COLO668 (cell line): ENCODE data around the gene ZW10.
"Not testable (repeated sequence)": the region's sequence is repeated elsewhere in the genome, so short reads cannot be mapped to it uniquely, and the experiment has no call there.

Experiments
- DNase-seq: peaks from one replicate; lab custom pipeline; 2025; ENCODE audit not compliant: unreplicated experiment; lab: John Stamatoyannopoulos, UW

The ZW10 gene

DNA sequence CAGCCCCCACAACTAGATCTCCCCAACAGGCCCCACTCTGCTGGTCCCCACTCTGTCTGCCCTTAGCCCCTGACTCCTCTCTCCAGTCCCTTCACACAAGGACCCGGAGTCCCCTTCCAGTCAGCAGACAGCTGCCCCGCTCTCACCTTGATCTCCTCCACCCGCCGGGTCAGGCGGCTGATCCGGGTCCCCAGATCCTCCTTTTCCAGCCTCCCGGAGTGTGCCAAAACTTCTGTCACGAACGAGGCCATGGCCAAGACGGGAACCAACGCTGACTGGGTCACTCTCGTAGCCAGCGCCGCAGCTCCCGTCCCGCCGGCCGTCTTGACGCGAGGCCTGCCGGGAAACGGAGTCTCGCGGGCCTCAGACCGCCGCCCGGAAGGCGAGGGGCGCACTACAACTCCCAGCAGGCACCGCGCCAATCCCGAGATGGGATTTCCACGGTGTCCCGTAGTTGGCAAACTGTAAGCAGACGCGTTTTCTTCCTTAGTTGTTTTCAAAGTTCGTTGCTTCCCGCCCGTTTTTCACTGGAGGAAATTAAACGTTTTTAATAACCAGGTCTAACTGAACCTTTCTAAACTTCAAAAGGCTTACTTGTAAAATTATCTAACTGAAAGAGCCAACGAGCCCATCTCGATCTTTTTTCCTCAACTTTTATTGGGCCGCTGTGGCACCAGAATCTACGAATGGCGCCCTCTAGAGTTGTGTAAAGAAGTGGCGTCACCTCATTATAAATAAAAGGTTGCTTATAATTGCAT lies at the start of gene ZW10:
Gene ZW10, minus strand, starts transcription at position 277 of the 758 bp plus-strand sequence. Its CDS starts 26 bp downstream, at position 251.
- peak; percentile 95 for DNase-seq

GRCh38 chr11:113818426-113818825 lies 44.9 kb upstream of the ZW10 start:
- DNase-seq = no peak

GRCh38 chr11:113817626-113818025 lies 44.1 kb upstream of the ZW10 start:
- no peak for DNase-seq

- DNase-seq = no peak
These were observed 43.7 kb upstream of the ZW10 start for GRCh38 chr11:113817162-113817561.

- no peak for DNase-seq
These were observed 40.7 kb upstream of the ZW10 start for GRCh38 chr11:113814181-113814580.

GRCh38 chr11:113808931-113809330 lies 35.4 kb upstream of the ZW10 start:
- DNase-seq = no peak

DNA sequence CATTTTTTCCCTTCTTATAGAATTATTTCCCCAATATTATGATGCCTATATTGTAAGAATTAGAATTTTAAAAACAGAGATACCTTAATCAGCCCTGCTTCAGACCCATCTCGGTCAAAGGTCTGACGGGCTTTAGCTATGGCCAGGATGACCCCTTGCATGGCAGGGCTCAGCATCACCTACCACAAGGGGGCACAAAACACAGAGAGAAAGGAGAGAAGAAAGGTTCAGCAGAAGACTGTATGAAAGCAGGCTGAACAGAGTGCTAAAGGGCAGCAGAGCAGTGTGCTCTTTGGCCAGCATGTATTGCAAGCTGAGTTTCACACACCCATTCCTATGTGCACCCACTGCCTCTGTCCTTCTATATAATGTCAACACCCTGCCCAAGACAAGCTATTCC lies 32.9 kb upstream of the ZW10 start:
- peak; percentile 24 for DNase-seq

- no peak for DNase-seq
These were observed 32.1 kb upstream of the ZW10 start for GRCh38 chr11:113805640-113806039.

DNA sequence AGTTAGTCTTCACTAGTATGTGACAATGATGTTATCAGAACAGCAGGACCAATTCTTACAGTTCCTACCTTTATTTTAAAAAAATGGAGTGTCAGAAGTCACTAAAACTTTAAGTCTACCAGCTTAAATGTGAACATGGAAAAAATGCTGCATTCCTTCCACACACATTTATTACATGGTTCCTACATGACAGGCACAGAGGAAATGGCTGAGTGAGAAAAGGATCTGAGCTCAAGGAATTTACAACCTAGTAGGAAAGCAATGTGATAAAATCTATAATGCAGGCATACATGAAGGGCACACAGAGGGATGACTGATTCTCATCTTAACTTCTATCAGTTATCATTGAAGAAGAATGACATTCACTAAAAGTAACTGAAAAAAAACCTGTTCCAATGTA lies 29.1 kb upstream of the ZW10 start:
- DNase-seq = no peak

GRCh38 chr11:113796663-113797259 lies 23.3 kb upstream of the ZW10 start:
- peak; percentile 15 for DNase-seq

DNA sequence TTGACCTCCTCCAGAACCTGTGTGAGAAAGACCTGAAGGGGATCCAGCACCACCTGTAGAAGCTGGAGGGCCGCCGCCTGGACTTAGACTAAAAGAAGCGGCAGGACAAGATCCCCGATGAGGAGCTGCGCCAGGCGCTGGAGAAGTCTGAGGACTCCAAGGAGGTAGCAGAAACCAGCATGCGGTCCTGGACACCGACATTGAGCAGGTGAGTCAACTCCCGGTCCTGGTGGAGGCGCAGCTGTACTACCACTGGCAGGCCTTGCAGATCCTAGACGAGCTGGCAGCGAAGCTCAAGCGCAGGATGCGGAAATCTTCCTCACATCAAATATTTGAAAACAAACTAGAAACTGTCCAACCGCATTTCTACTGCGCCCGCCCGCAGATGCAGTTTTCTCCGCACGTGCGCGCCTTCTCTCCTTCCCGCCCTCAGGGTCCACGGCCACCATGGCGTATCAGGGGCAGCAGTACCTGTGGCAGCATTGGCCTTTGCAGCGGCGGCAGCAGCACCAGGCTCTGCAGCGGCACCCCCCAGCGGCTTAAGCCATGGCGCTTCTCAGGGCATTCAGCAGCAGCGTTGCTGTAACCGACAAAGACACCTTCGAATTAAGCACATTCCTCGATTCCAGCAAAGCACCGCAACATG lies 16.3 kb upstream of the ZW10 start:
- DNase-seq = no peak

DNA sequence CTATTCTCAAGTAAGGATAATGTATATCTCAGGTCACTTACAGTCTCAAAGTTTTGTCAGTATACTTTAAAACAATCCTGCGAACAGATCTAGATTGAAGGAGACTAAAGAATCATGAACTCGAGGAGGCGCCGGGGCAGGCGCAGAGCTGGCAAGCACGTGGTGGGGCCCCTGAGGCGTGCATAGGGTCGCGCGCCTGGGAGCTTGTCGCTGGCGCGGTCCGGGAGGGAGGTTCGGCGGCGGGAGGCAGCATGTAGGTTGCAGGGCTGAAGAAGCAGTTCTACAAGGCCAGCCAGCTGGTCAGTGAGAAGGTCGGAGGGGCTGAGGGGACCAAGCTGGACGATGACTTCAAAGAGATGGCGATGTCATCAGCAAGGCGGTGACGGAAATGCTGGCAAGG lies 15.5 kb upstream of the ZW10 start:
- DNase-seq = not testable (repeated sequence)

DNA sequence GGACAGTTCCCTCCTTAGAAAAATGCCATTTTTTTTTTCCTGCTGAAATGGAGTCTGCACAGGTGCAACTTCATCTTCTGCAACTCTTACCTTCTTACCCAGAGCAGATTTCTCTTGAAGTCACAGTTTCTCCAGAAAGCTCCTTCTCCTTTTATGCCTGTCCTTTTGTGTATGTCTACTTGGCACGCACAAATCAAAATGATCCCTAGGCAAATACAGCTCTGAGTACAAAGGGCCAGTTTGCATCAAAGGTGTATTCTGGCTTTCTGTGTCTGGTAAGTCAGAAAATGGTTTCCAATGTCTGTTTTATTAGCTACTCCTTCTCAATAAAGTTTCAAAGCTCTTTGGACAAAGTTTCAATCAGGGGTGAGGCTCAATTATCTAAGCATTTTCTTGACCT lies 8.6 kb upstream of the ZW10 start:
- DNase-seq = no peak

- no peak for DNase-seq
These were observed 8.2 kb upstream of the ZW10 start for GRCh38 chr11:113781682-113782081.

GRCh38 chr11:113779496-113779895 lies 6.0 kb upstream of the ZW10 start, which contains the start of gene CLDN25:
Gene CLDN25 (plus strand): TSS chr11:113779796. CDS start chr11:113779796, 0 bp downstream.
- no peak for DNase-seq

DNA sequence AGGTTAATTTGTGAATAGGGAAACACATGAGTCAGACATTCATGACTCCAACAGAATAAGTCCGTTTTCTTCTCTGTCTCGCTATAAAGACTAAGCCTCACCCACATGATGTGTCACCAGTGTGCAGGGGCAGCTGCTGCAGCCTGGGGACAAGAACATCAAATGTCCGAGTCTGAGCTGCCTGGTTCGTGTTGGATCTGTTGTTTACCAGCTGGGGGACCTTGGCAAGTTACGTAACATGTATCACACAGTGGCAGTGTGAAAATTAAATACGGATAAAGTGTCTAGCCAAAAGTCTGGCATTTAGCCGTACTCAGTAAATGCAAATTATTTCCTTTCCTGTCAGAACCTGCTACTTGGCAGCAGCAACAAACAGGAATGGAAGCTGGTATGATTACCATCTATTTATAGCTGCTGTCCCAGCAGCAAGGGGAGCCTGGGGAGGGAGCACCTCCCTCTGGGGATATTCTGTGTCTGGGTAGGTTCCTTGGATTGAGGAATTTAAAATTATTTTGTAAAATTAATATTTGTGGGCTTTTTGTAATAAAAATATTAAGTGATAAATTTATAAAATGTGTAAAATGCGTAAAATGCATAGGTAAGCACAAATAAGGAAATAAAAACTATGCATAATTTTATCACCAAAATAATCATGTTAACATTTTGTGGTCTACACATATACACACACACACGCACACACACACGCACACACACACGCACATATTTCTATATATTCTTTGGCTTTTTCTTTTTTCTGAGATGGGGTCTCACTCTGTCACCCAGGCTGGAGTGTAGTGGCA lies 4.8 kb upstream of the ZW10 start:
- no peak for DNase-seq

- DNase-seq = no peak
These were observed 647 bp upstream of the ZW10 start for GRCh38 chr11:113774174-113774503.

GRCh38 chr11:113773092-113773415 lies 438 bp downstream of the ZW10 start:
- peak; percentile 22 for DNase-seq

GRCh38 chr11:113771964-113772363 lies 1.5 kb downstream of the ZW10 start:
- DNase-seq = no peak

DNA sequence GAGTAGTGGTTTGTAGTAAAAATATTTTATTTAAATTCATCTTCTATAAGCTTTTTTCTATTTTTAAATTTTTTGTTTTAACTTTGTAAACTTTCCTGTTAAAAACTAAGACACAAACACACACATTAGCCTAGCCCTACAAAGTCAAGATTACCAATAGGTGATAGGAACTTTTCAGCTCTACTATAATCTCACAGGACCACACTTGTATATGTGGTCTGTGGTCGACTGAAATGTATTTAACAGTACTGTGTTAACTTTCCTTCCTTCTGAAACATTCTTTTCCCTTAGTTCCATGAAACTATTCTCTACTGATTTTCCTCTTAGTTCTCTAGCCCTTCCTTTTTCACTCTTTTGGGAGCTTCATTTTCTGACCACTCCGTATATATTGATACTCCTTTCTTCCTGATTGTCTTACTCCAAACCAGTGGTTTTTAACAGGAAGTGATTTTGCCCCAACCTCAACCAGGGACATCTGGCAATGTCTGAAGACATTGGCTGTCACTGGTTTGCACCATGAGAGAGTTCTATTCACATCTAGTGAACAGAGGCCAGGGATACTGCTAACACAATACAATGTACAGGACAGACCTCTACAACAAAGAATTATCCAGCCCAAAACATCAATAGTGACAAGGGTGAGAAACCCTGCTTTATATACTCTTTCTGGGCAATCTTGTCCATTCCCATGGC lies 8.8 kb downstream of the ZW10 start:
- DNase-seq = no peak

GRCh38 chr11:113763040-113763439 lies 10.5 kb downstream of the ZW10 start:
- not testable (repeated sequence) for DNase-seq
